Measurements from ENCODE around the gene NOS3. TPM values are rescaled to one million over a fixed set of nuclear protein-coding genes. Genes with fewer than 3 reads are reported as not detected.

NOS3 gene
- total and polyA plus RNA-seq, 2 of the 13 experiments (the other 11 are each of a cell fraction or from before 2014, with no cell fraction given), result 3.7 to 7.5 TPM

DNA sequence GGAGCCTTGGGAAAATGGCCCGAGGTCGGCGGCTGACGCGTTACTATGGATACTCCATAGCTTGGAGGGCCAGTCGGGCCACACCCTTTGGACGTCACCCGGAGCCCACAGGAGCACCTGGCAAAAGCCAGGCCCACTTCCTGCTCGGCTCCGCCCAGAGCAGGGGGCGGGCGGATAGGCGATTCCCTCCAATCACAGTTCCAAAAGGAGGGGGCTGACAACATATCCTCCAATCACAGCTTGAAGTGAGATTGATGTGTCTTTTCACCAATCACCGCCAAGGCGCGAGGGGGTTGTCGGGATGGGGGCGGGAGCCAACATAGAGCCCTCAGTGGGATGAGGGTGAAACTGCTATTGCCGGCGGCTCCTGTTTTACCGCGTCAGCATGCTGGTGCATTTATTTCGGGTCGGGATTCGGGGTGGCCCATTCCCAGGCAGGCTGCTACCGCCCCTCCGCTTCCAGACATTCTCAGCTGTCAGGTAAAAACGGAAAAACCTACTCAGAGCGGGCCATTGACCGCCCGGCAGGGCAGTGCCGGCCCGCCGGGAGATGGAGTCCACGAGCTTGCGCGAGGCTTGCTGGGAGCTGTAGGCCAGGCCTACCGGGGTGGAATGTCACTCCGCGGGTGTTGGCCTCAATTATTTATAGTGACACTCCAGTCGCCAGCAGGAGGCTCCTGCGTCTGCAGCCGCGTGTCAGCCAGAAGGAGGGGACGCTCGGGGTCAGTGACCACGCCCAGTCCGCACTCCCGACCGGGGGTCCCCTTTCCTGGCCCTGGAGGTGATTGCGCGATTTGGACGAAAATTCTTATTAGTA lies 37.5 kb downstream of the NOS3 start, which contains the start of gene ABCB8 (continued):
- no peak for TF ChIP-seq ZNF530 (CRISPR knock-in tag; IDR thresholded peaks at IDR 0.05; ENCODE audit: low read depth)
- TF ChIP-seq MLLT10 (CRISPR knock-in tag; IDR thresholded peaks at IDR 0.05), result no peak
- TF ChIP-seq STAT5B (CRISPR knock-in tag; IDR thresholded peaks at IDR 0.05), result no peak
- TF ChIP-seq FIP1L1 (IDR thresholded peaks at IDR 0.05; ENCODE audit: borderline replicate concordance, insufficient read depth, low read depth, low read length), result no peak
- no peak for TF ChIP-seq ZNF264 (CRISPR knock-in tag; IDR thresholded peaks at IDR 0.05)
- TF ChIP-seq, protein P1, sequence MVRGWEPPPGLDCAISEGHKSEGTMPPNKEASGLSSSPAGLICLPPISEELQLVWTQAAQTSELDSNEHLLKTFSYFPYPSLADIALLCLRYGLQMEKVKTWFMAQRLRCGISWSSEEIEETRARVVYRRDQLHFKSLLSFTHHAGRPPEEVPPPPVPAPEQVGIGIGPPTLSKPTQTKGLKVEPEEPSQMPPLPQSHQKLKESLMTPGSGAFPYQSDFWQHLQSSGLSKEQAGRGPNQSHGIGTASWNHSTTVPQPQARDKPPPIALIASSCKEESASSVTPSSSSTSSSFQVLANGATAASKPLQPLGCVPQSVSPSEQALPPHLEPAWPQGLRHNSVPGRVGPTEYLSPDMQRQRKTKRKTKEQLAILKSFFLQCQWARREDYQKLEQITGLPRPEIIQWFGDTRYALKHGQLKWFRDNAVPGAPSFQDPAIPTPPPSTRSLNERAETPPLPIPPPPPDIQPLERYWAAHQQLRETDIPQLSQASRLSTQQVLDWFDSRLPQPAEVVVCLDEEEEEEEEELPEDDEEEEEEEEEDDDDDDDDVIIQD (CRISPR knock-in tag; IDR thresholded peaks at IDR 0.05; ENCODE audit: low read depth), result no peak
- peak; percentile 95 for TF ChIP-seq ELF1 (CRISPR knock-in tag; IDR thresholded peaks at IDR 0.05)
- TF ChIP-seq, protein P2, sequence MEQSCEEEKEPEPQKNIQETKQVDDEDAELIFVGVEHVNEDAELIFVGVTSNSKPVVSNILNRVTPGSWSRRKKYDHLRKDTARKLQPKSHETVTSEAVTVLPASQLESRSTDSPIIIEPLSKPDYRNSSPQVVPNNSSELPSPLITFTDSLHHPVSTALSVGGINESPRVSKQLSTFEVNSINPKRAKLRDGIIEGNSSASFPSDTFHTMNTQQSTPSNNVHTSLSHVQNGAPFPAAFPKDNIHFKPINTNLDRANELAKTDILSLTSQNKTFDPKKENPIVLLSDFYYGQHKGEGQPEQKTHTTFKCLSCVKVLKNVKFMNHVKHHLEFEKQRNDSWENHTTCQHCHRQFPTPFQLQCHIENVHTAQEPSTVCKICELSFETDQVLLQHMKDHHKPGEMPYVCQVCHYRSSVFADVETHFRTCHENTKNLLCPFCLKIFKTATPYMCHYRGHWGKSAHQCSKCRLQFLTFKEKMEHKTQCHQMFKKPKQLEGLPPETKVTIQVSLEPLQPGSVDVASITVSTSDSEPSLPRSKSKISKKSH (CRISPR knock-in tag; IDR thresholded peaks at IDR 0.05; ENCODE audit: borderline replicate concordance), result no peak; the same call in 1 of the 2 replicates
- no peak for TF ChIP-seq KAT7 (CRISPR knock-in tag; IDR thresholded peaks at IDR 0.05; ENCODE audit: borderline replicate concordance)
- TF ChIP-seq, protein P3, sequence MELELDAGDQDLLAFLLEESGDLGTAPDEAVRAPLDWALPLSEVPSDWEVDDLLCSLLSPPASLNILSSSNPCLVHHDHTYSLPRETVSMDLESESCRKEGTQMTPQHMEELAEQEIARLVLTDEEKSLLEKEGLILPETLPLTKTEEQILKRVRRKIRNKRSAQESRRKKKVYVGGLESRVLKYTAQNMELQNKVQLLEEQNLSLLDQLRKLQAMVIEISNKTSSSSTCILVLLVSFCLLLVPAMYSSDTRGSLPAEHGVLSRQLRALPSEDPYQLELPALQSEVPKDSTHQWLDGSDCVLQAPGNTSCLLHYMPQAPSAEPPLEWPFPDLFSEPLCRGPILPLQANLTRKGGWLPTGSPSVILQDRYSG (CRISPR knock-in tag; IDR thresholded peaks at IDR 0.05), result no peak
- TF ChIP-seq ZFP37 (CRISPR knock-in tag; IDR thresholded peaks at IDR 0.05; ENCODE audit: borderline replicate concordance), result no peak
- TF ChIP-seq, protein P4, sequence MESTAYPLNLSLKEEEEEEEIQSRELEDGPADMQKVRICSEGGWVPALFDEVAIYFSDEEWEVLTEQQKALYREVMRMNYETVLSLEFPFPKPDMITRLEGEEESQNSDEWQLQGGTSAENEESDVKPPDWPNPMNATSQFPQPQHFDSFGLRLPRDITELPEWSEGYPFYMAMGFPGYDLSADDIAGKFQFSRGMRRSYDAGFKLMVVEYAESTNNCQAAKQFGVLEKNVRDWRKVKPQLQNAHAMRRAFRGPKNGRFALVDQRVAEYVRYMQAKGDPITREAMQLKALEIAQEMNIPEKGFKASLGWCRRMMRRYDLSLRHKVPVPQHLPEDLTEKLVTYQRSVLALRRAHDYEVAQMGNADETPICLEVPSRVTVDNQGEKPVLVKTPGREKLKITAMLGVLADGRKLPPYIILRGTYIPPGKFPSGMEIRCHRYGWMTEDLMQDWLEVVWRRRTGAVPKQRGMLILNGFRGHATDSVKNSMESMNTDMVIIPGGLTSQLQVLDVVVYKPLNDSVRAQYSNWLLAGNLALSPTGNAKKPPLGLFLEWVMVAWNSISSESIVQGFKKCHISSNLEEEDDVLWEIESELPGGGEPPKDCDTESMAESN (CRISPR knock-in tag; conservative IDR thresholded peaks at IDR 0.05), result no peak
- TF ChIP-seq KDM3A (CRISPR knock-in tag; IDR thresholded peaks at IDR 0.05; ENCODE audit: low read depth), result no peak
- TF ChIP-seq, protein P5, sequence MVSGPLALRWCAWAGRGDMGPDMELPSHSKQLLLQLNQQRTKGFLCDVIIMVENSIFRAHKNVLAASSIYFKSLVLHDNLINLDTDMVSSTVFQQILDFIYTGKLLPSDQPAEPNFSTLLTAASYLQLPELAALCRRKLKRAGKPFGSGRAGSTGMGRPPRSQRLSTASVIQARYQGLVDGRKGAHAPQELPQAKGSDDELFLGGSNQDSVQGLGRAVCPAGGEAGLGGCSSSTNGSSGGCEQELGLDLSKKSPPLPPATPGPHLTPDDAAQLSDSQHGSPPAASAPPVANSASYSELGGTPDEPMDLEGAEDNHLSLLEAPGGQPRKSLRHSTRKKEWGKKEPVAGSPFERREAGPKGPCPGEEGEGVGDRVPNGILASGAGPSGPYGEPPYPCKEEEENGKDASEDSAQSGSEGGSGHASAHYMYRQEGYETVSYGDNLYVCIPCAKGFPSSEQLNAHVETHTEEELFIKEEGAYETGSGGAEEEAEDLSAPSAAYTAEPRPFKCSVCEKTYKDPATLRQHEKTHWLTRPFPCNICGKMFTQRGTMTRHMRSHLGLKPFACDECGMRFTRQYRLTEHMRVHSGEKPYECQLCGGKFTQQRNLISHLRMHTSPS (CRISPR knock-in tag; IDR thresholded peaks at IDR 0.05; ENCODE audit: low read depth), result no peak
- no peak for TF ChIP-seq PTBP1 (IDR thresholded peaks at IDR 0.05; ENCODE audit: low read depth, low read length, poor library complexity, severe bottlenecking)
- no peak for TF ChIP-seq NR1H2 (CRISPR knock-in tag; IDR thresholded peaks at IDR 0.05; ENCODE audit: borderline replicate concordance, low read depth)
- TF ChIP-seq, protein P6, sequence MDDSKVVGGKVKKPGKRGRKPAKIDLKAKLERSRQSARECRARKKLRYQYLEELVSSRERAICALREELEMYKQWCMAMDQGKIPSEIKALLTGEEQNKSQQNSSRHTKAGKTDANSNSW (CRISPR knock-in tag; IDR thresholded peaks at IDR 0.05; ENCODE audit: borderline replicate concordance), result no peak
- TF ChIP-seq ZNF674 (CRISPR knock-in tag; IDR thresholded peaks at IDR 0.05; ENCODE audit: low read depth), result no peak
- peak; percentile 80; the same call in 1 of the 2 replicates for TF ChIP-seq ZFP62 (CRISPR knock-in tag; IDR thresholded peaks at IDR 0.05)
- TF ChIP-seq ZNF224 (CRISPR knock-in tag; IDR thresholded peaks at IDR 0.05), result no peak
- TF ChIP-seq ZNF230 (CRISPR knock-in tag; IDR thresholded peaks at IDR 0.05), result no peak
- no peak for TF ChIP-seq ZFP36 (IDR thresholded peaks at IDR 0.05; ENCODE audit: borderline replicate concordance, low read depth, low read length, partially characterized antibody)
